ENCODE results near the gene C1orf87. TPM values are rescaled to one million over a fixed set of nuclear protein-coding genes. Genes with fewer than 3 reads are reported as not detected.

Gene C1orf87
- total RNA-seq, 1 experiment from 2014 or later, result not detected

DNA sequence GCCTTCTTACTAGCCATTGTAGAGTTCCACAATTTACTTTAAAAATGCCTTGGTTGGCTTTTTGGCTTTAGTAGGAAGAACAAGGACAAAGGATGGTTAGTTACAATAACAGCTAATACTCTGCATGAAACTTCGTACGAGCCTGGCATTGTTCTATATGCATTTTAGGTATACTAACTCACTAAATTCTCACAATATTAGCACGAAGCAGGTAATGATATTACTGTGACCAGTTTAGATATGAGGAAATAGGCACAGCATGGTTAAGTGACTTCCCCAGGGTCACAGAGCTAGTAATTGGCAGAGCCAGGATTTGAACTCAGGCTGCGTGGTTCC, 96.5 kb downstream of the C1orf87 start:
- Histone ChIP-seq H3K27ac (ENCODE audit: low read depth, low read length) (no peak overlapping the region), H2AFZ (ENCODE audit: low read depth, low read length, poor library complexity, severe bottlenecking) (no peak overlapping the region), H3K27me3 (ENCODE audit: insufficient read depth, low read length) (peaks cover 10% of the 10 kb centered on the region; the same call in 1 of the 2 replicates), H3K9ac (ENCODE audit: low read length) (no peak overlapping the region), H3K36me3 (ENCODE audit: control insufficient read depth in 1 of 2, insufficient read depth in 2 of 2, low read length in 2 of 2) (no peaks in the 10 kb centered on the region), H3K4me3 (replicated peaks in 1 of 2; ENCODE audit: low read depth in 1 of 2, low read length in 2 of 2) (no peak overlapping the region), H3K4me1 (ENCODE audit: control insufficient read depth in 1 of 2, insufficient read depth in 2 of 2, low read length in 2 of 2) (peaks cover 0 to 4% of the 10 kb centered on the region in 2 experiments; a peak in 1 of 4 replicates), H3K79me2 (ENCODE audit: insufficient read depth, low read length) (no peaks in the 10 kb centered on the region), H4K20me1 (ENCODE audit: insufficient read depth) (no peaks in the 10 kb centered on the region), H3K9me3 (ENCODE audit: control insufficient read depth in 1 of 2, insufficient read depth in 1 of 2, low read depth in 1 of 2, low read length in 2 of 2) (no peaks in the 10 kb centered on the region), H3K9me2 (ENCODE audit: insufficient read depth) (no peaks in the 10 kb centered on the region), H3K4me2 (ENCODE audit: low read length) (peak overlapping the region; percentile 60; the same call in 1 of the 2 replicates)
- ChIA-PET POLR2A (no interaction called here), RAD21 (ENCODE audit: low non-redundant PET in 1 of 2, low total read pairs in 2 of 2, uncharacterized antibody in 2 of 2, unreplicated experiment in 2 of 2) (no interaction called here), CTCF (interaction anchor here (1.0 to 1.8 kb wide), 4 partner anchors 9 to 788 kb away, joined by 3 to 7 read pairs (median 4); no protein-coding TSS in a partner anchor)
- DNase-seq (ENCODE audit: low read depth, low spot score) (no peak), ATAC-seq (no peak)
- intact Hi-C loops (cut with micrococcal nuclease), result loop anchor here (2.0 to 10.0 kb wide), 4 partner anchors 150 to 1878 kb away; no protein-coding TSS in a partner anchor
- BruUV-seq (replicated peaks), result no TSS peak
- TF ChIP-seq EGR1 (IDR thresholded peaks at IDR 0.05; ENCODE audit: low read depth) (no peak), SRF (IDR thresholded peaks at IDR 0.05; ENCODE audit: low read depth) (no peak), ZFX (IDR thresholded peaks at IDR 0.05) (no peak), SP1 (IDR thresholded peaks at IDR 0.05; ENCODE audit: low read depth) (no peak)
- TF ChIP-seq, protein P1, sequence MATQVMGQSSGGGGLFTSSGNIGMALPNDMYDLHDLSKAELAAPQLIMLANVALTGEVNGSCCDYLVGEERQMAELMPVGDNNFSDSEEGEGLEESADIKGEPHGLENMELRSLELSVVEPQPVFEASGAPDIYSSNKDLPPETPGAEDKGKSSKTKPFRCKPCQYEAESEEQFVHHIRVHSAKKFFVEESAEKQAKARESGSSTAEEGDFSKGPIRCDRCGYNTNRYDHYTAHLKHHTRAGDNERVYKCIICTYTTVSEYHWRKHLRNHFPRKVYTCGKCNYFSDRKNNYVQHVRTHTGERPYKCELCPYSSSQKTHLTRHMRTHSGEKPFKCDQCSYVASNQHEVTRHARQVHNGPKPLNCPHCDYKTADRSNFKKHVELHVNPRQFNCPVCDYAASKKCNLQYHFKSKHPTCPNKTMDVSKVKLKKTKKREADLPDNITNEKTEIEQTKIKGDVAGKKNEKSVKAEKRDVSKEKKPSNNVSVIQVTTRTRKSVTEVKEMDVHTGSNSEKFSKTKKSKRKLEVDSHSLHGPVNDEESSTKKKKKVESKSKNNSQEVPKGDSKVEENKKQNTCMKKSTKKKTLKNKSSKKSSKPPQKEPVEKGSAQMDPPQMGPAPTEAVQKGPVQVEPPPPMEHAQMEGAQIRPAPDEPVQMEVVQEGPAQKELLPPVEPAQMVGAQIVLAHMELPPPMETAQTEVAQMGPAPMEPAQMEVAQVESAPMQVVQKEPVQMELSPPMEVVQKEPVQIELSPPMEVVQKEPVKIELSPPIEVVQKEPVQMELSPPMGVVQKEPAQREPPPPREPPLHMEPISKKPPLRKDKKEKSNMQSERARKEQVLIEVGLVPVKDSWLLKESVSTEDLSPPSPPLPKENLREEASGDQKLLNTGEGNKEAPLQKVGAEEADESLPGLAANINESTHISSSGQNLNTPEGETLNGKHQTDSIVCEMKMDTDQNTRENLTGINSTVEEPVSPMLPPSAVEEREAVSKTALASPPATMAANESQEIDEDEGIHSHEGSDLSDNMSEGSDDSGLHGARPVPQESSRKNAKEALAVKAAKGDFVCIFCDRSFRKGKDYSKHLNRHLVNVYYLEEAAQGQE (IDR thresholded peaks at IDR 0.05; ENCODE audit: low read depth), result no peak
- TF ChIP-seq, protein P2, sequence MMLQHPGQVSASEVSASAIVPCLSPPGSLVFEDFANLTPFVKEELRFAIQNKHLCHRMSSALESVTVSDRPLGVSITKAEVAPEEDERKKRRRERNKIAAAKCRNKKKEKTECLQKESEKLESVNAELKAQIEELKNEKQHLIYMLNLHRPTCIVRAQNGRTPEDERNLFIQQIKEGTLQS (IDR thresholded peaks at IDR 0.05), result no peak
